A673 (cell line): ENCODE data around the gene POM121L12. TPM values are rescaled to one million over a fixed set of nuclear protein-coding genes. Genes with fewer than 3 reads are reported as not detected.

ENCODE experiments used
- BruUV-seq: library from RNA; stranded (reverse); fragments of 400-500 nt; replicated peaks from 2 replicates; lab custom pipeline; 2021; lab: Mats Ljungman, UMichigan
- CTCF ChIA-PET: fragments of 300-600 bp; sonication (Branson Sonifier 250); formaldehyde crosslinking; loops from one replicate; lab custom pipeline; 2022; ENCODE audit warnings: antibody characterized with exemption; lab: Charles Lee
- POLR2A ChIA-PET: fragments of 300-600 bp; sonication (Branson Sonifier 250); formaldehyde crosslinking; loops from one replicate; lab custom pipeline; 2022; ENCODE audit warnings: antibody characterized with exemption; ENCODE audit not compliant: low non-redundant PET; lab: Charles Lee
- DNase-seq: peaks from one replicate; pipeline ENCODE4 v3.0.0-alpha.2; 2015; ENCODE audit warnings: low spot score
- H3K27ac ChIP-seq: fragments of 200-600 bp; sonication (generic); 2 replicates; pipeline ENCODE4 v1.5.1; 2016; ENCODE audit warnings: mixed run types, low read depth, mild to moderate bottlenecking, mixed read lengths, antibody characterized with exemption, low read length; ENCODE audit not compliant: poor library complexity, severe bottlenecking
- H3K27me3 ChIP-seq: fragments of 200-600 bp; sonication (generic); replicated peaks from 2 replicates; pipeline ENCODE4 v1.6.1; 2017; ENCODE audit warnings: mixed run types, low read depth, mild to moderate bottlenecking, mixed read lengths, antibody characterized with exemption, low read length; ENCODE audit not compliant: insufficient read depth, poor library complexity
- H3K36me3 ChIP-seq: fragments of 200-600 bp; sonication (generic); 2 replicates; pipeline ENCODE4 v1.6.1; 2016; ENCODE audit warnings: mixed run types, mild to moderate bottlenecking, mixed read lengths, antibody characterized with exemption, low read length; ENCODE audit not compliant: insufficient read depth, poor library complexity, severe bottlenecking
- H3K4me1 ChIP-seq: fragments of 200-600 bp; sonication (generic); 2 replicates; pipeline ENCODE4 v1.6.1; 2017; ENCODE audit warnings: mixed run types, mild to moderate bottlenecking, mixed read lengths, antibody characterized with exemption, low read length; ENCODE audit not compliant: insufficient read depth, poor library complexity, severe bottlenecking
- H3K4me3 ChIP-seq: fragments of 200-600 bp; sonication (generic); 2 replicates; pipeline ENCODE4 v1.5.1; 2016; ENCODE audit warnings: low read depth, mixed run types, mild to moderate bottlenecking, mixed read lengths, low read length; ENCODE audit not compliant: poor library complexity, severe bottlenecking
- H3K9me3 ChIP-seq: fragments of 200-600 bp; sonication (generic); 2 replicates; pipeline ENCODE4 v1.6.1; 2016; ENCODE audit warnings: mixed run types, low read depth, mild to moderate bottlenecking, mixed read lengths, antibody characterized with exemption, low read length; ENCODE audit not compliant: poor library complexity, severe bottlenecking
- CTCF ChIP-seq: fragments of 300-800, 200-600 bp; sonication (generic); conservative IDR thresholded peaks from 2 replicates; pipeline ENCODE4 v1.5.1; 2017; ENCODE audit warnings: low read depth, mild to moderate bottlenecking, antibody characterized with exemption, low read length, moderate library complexity, mixed read lengths
- EZH2 ChIP-seq: fragments of 200-600 bp; sonication (generic); IDR thresholded peaks from 2 replicates; pipeline ENCODE4 v1.6.1; 2017; ENCODE audit warnings: borderline replicate concordance, low read depth, mild to moderate bottlenecking, mixed read lengths, antibody characterized with exemption, low read length; ENCODE audit not compliant: poor library complexity, severe bottlenecking
- intact Hi-C: fragments of 100-400 bp; cut with micrococcal nuclease; formaldehyde crosslinking; loops from one replicate; pipeline ENCODE4 v1.10.0; 2022; ENCODE audit not compliant: unreplicated experiment
- total RNA-seq: library from RNA; stranded (reverse); gene quantifications from 2 replicates; pipeline ENCODE4 v1.2.3, GENCODE V29; 2021

Gene POM121L12
- total RNA-seq, 1 experiment from 2014 or later = not detected

- TF ChIP-seq EZH2 (no peak), CTCF (no peak)
- no peaks in the 10 kb centered on the region for H3K4me1 ChIP-seq
- intact Hi-C loops = no loop called here
- H3K27me3 ChIP-seq = no peaks in the 10 kb centered on the region
- no peak overlapping the region for H3K27ac ChIP-seq
- no peaks in the 10 kb centered on the region for H3K36me3 ChIP-seq
- BruUV-seq = no TSS peak
- peaks cover 38% of the 10 kb centered on the region for H3K9me3 ChIP-seq
- CTCF ChIA-PET = no interaction called here
- POLR2A ChIA-PET = no interaction called here
- no peak overlapping the region for H3K4me3 ChIP-seq
- no peak for DNase-seq
Measured at GRCh38 chr7:53068673-53069072, 33.2 kb downstream of the POM121L12 start.

DNA sequence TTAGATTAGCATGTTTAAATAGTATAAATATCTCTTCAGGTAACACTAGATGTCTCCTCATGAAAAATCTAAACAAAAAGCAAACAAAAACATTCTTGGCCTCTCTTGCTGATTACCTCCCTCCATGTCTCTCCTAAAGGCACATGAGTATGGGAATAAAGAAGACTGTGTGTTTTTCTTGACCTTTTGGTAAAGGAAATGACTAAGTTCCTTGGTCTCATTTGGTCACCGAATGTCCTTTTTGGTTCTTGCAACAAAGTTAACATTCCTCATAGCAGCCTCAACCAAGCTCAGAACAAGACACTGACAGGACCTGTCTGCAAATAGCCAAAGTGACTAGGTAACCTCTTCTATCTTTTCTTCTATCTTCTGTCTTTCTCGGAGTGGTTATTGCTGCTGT, 35.5 kb downstream of the POM121L12 start:
- POLR2A ChIA-PET = no interaction called here
- no peak for TF ChIP-seq CTCF
- BruUV-seq = no TSS peak

More for the DNA sequence above, 35.5 kb downstream of the POM121L12 start:
- H3K36me3 ChIP-seq = no peaks in the 10 kb centered on the region
- CTCF ChIA-PET = no interaction called here
- H3K9me3 ChIP-seq = peaks cover 38% of the 10 kb centered on the region
- intact Hi-C loops = no loop called here
- no peak for DNase-seq
- no peak overlapping the region for H3K27ac ChIP-seq
- H3K27me3 ChIP-seq = no peaks in the 10 kb centered on the region
- no peak overlapping the region for H3K4me3 ChIP-seq
- H3K4me1 ChIP-seq = no peaks in the 10 kb centered on the region
